SK-N-SH (cell line): Measurements from ENCODE around the gene CCHCR1. TPM values are rescaled to one million over a fixed set of nuclear protein-coding genes. Genes with fewer than 3 reads are reported as not detected.
"Not testable (repeated sequence)": the region's sequence is repeated elsewhere in the genome, so short reads cannot be mapped to it uniquely, and the experiment has no call there.

ENCODE experiments used
- CTCF ChIA-PET: fragments of 300-600, 350-600 bp; formaldehyde crosslinking; extraction: SDS; loops from one replicate; lab custom pipeline; 2021; lab: Yijun Ruan, JAX
- POLR2A ChIA-PET: fragments of 350-600 bp; sonication (Branson Sonifier 250); formaldehyde crosslinking; extraction: SDS; loops from one replicate; lab custom pipeline; 2020; ENCODE audit warnings: antibody characterized with exemption, inconsistent platforms; lab: Yijun Ruan, JAX
- DNase-seq: peaks from one replicate; pipeline ENCODE4 v3.0.0; 2012
- H2AFZ ChIP-seq: fragments of 200-600 bp; sonication (generic); 2 replicates; pipeline ENCODE4 v1.8.1; 2016; ENCODE audit warnings: antibody characterized with exemption, mild to moderate bottlenecking, low read depth
- H3F3A ChIP-seq: fragments of 200-600 bp; sonication (generic); replicated peaks from 2 replicates; pipeline ENCODE3; 2016; ENCODE audit warnings: antibody characterized with exemption, mild to moderate bottlenecking; ENCODE audit not compliant: insufficient read depth
- H3K27ac ChIP-seq, 2 experiments: fragments of 200-500 bp in 1 of 2; fragments of 200-600 bp in 1 of 2; sonication (Bioruptor generic) in 1 of 2; sonication (generic), shearing (Covaris generic) in 1 of 2; 2 replicates each; pipeline versions ENCODE4 v1.5.1 to v1.6.1; 2014 to 2016; ENCODE audit warnings: low read depth in 2 of 2, inconsistent platforms in 1 of 2, low read length in 1 of 2, mild to moderate bottlenecking in 1 of 2, mixed read lengths in 1 of 2
- H3K27me3 ChIP-seq: fragments of 200-600 bp; sonication (generic), shearing (Covaris generic); 2 replicates; pipeline ENCODE4 v1.6.1; 2016; ENCODE audit warnings: mixed run types; ENCODE audit not compliant: insufficient read depth
- H3K36me3 ChIP-seq, 2 experiments: fragments of 200-500 bp in 1 of 2; fragments of 200-600 bp in 1 of 2; sonication (Bioruptor generic) in 1 of 2; sonication (generic) in 1 of 2; replicated peaks in 1 of 2; 2 replicates each; pipeline versions ENCODE3 to v1.5.1; 2014 to 2016; ENCODE audit warnings: low read length in 1 of 2, mild to moderate bottlenecking in 1 of 2; ENCODE audit not compliant: insufficient read depth in 2 of 2, control insufficient read depth in 1 of 2
- H3K4me1 ChIP-seq, 2 experiments: fragments of 200-500 bp in 1 of 2; fragments of 200-600 bp in 1 of 2; sonication (Bioruptor generic) in 1 of 2; sonication (generic), shearing (Covaris generic) in 1 of 2; 2 replicates each; pipeline versions ENCODE4 v1.5.1 to v1.6.1; 2014 to 2016; ENCODE audit warnings: low read depth in 1 of 2, low read length in 1 of 2, mixed run types in 1 of 2; ENCODE audit not compliant: insufficient read depth in 2 of 2, control insufficient read depth in 1 of 2
- H3K4me2 ChIP-seq: fragments of 200-600 bp; sonication (generic), shearing (Covaris generic); 2 replicates; pipeline ENCODE4 v1.6.1; 2017; ENCODE audit warnings: mixed run types
- H3K4me3 ChIP-seq, 2 experiments: fragments of 200-500 bp in 1 of 2; fragments of 200-600 bp in 1 of 2; sonication (Bioruptor generic) in 1 of 2; sonication (generic), shearing (Covaris generic) in 1 of 2; 2 replicates each; pipeline versions ENCODE4 v1.5.1 to v1.8.1; 2014 to 2016; ENCODE audit warnings: low read depth in 2 of 2, inconsistent platforms in 1 of 2, low read length in 1 of 2, mild to moderate bottlenecking in 1 of 2, mixed read lengths in 1 of 2, moderate library complexity in 1 of 2
- H3K79me2 ChIP-seq: fragments of 200-600 bp; sonication (generic); 2 replicates; pipeline ENCODE4 v1.8.1; 2017; ENCODE audit warnings: mild to moderate bottlenecking; ENCODE audit not compliant: insufficient read depth
- H3K9ac ChIP-seq: fragments of 200-600 bp; sonication (generic); 2 replicates; pipeline ENCODE4 v1.6.1; 2017; ENCODE audit warnings: mixed run types
- H3K9me2 ChIP-seq: fragments of 200-600 bp; sonication (generic); 2 replicates; pipeline ENCODE4 v1.6.1; 2017; ENCODE audit warnings: mixed run types
- H3K9me3 ChIP-seq: fragments of 200-600 bp; sonication (generic); 2 replicates; pipeline ENCODE4 v1.6.1; 2017; ENCODE audit warnings: mixed run types, mild to moderate bottlenecking, moderate library complexity
- H4K20me1 ChIP-seq: fragments of 200-600 bp; sonication (generic); 2 replicates; pipeline ENCODE4 v1.6.1; 2017; ENCODE audit warnings: mild to moderate bottlenecking, mixed run types; ENCODE audit not compliant: insufficient read depth
- GABPA ChIP-seq: IDR thresholded peaks from 2 replicates; pipeline ENCODE4 v1.4.0; 2012; ENCODE audit warnings: low read depth, mild to moderate bottlenecking
- GATA2 ChIP-seq: sonication (generic); formaldehyde crosslinking; IDR thresholded peaks from 2 replicates; pipeline ENCODE4 v1.5.0; 2020; ENCODE audit warnings: mild to moderate bottlenecking, missing genetic modification reagents
- MEF2A ChIP-seq: IDR thresholded peaks from 2 replicates; pipeline ENCODE4 v1.4.0; 2012; ENCODE audit warnings: low read depth, borderline replicate concordance
- NFIC ChIP-seq: IDR thresholded peaks from 2 replicates; pipeline ENCODE4 v1.4.0; 2012; ENCODE audit warnings: borderline replicate concordance
- RAD21 ChIP-seq: IDR thresholded peaks from 2 replicates; pipeline ENCODE4 v1.6.1; 2012; ENCODE audit warnings: mild to moderate bottlenecking, low read length
- TCF12 ChIP-seq: IDR thresholded peaks from 2 replicates; pipeline ENCODE4 v1.4.0; 2012
- WGBS: methylation state at CpG from one replicate; pipeline ENCODE4 v1.1.6; 2017; ENCODE audit warnings: low lambda C conversion rate; 5-methylcytosine and 5-hydroxymethylcytosine counted together
- polyA plus RNA-seq, 3 experiments: library from polyadenylated mRNA; depleted of rRNA; stranded (reverse); fragments of >200 nt; gene quantifications; 2 replicates each; pipeline ENCODE4 v1.2.3, GENCODE V29; 2012

Gene CCHCR1
- polyA plus RNA-seq, 1 of the 3 experiments (the other 2 are of a cell fraction): 18.7 TPM

DNA sequence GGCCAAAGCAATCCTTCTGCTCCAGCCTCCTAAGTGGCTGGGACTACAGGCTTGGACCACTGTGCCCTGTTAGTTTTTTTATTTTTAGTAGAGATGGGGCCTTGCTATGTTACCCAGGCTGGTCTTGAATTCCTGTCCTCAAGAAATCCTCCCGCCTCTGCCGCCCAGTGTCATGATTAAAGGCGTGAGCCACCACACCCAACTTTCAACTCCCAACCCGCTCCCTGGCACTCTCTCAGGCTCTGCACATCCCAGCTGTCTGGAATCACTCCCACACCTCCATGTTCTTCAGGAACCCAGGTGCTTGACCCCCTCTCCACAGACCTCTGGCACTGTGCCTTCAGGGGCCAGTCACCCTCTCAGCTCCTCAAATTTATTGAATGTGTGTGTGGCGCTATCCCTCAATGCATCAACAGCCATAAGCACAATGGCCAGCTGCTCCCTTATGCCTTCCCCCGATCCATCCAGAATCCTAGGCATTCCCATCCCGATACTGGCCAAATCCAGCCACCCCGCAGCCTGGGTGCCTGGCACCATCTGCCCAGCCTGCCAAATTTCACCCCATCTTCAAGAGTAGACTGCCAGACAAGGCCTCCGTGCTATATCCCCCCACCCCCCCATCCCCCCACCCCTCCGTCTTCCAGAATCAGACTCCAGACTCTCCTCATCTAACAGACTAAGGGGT lies 13.5 kb upstream of the CCHCR1 start:
- no peak for DNase-seq
- Histone ChIP-seq H3K27ac (no peak overlapping the region), H3K4me1 (no peaks in the 10 kb centered on the region), H3K27me3 (no peaks in the 10 kb centered on the region), H3K79me2 (no peaks in the 10 kb centered on the region), H2AFZ (no peak overlapping the region), H3K4me3 (no peak overlapping the region), H3K36me3 (no peaks in the 10 kb centered on the region), H3K4me2 (no peak overlapping the region), H3K9me3 (no peaks in the 10 kb centered on the region), H4K20me1 (no peaks in the 10 kb centered on the region), H3K9ac (no peak overlapping the region), H3K9me2 (no peaks in the 10 kb centered on the region), H3F3A (no peaks in the 10 kb centered on the region)
- 87% methylated on average over 10 of the region's 10 CpGs for WGBS
- TF ChIP-seq TCF12: no peak
- TF ChIP-seq RAD21: no peak
- TF ChIP-seq MEF2A: no peak
- ChIA-PET CTCF (interaction anchor here (2.3 kb wide), 1 partner anchor 21 kb away, joined by 10 read pairs; no protein-coding TSS in a partner anchor), POLR2A (no interaction called here)

DNA sequence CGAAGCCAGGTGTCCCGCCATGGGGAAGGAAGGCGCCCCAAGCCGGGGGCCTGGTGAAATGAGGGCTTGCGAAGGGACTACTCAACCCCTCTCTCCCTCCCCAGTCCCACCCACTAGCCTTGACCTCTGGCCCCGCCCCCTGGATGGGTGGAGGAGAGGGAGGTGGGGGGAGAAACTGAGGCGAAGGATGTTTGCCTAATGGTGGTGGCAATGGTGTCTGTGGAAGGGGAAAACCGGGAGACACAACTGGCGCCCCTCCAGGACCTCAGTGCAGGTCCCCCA lies 12.9 kb upstream of the CCHCR1 start, which contains the start of gene POU5F1:
TSS of gene POU5F1 (minus strand) at position 83 of the 282 bp plus-strand sequence. CDS start at position 21, 62 bp downstream.
- H3K4me1 ChIP-seq: no peaks in the 10 kb centered on the region
- H2AFZ ChIP-seq: no peak within 1 kb of the TSS
- H3K27me3 ChIP-seq: no peaks in the 10 kb centered on the region
- H3K27ac ChIP-seq: no peak within 1 kb of the TSS
- no peaks in the 10 kb centered on the region for H3K9me2 ChIP-seq
- H3K79me2 ChIP-seq: no peaks in the 10 kb centered on the region
- no peaks in the 10 kb centered on the region for H3K9me3 ChIP-seq
- H3K4me3 ChIP-seq: no peak within 1 kb of the TSS
- no peak within 1 kb of the TSS for H3K4me2 ChIP-seq
- POLR2A ChIA-PET: no interaction called here
- CTCF ChIA-PET: interaction anchor here (2.3 kb wide), 1 partner anchor 22 kb away, joined by 10 read pairs; no protein-coding TSS in a partner anchor
- 78% methylated on average over 7 of the region's 9 CpGs for WGBS
- TF ChIP-seq GABPA (no peak), NFIC (no peak), GATA2 (no peak)
- no peak for DNase-seq
- H4K20me1 ChIP-seq: no peaks in the 10 kb centered on the region
- no peaks in the 10 kb centered on the region for H3K36me3 ChIP-seq
- no peaks in the 10 kb centered on the region for H3F3A ChIP-seq
- no peak within 1 kb of the TSS for H3K9ac ChIP-seq

DNA sequence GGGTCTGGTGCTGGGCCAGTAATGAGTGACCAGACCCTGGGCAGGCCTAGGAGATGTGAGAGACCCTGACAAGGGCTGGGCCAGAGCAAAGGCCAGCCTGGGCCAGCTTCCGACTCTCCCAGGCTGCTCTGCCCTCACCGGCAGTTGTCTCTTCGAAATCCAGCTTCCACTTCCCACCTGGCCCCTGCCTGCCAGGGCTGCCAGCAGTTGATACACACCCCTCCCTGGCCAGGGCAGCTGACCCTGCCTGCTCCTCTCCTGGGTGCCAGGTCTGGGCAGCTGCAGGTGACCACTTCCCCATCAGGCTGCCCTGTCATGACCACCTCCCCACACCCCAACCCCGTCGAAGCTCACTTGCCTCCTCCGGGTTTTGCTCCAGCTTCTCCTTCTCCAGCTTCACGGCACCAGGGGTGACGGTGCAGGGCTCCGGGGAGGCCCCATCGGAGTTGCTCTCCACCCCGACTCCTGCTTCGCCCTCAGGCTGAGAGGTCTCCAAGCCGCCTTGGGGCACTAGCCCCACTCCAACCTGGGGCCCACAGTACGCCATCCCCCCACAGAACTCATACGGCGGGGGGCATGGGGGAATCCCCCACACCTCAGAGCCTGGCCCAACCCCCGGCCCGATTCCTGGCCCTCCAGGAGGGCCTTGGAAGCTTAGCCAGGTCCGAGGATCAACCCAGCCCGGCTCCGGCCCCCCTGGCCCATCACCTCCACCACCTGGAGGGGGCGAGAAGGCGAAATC lies 12.4 kb upstream of the CCHCR1 start:
- H3K36me3 ChIP-seq, H4K20me1 ChIP-seq, H2AFZ ChIP-seq, H3K9me2 ChIP-seq, H3K9ac ChIP-seq, H3F3A ChIP-seq, H3K27me3 ChIP-seq, CTCF ChIA-PET, H3K27ac ChIP-seq, H3K4me1 ChIP-seq, DNase-seq, H3K79me2 ChIP-seq, H3K4me2 ChIP-seq, H3K9me3 ChIP-seq, H3K4me3 ChIP-seq, POLR2A ChIA-PET: not testable (repeated sequence)
- 86% methylated on average over 17 of the region's 23 CpGs for WGBS
